ENCODE measurements around the gene OR5K3.

DNA sequence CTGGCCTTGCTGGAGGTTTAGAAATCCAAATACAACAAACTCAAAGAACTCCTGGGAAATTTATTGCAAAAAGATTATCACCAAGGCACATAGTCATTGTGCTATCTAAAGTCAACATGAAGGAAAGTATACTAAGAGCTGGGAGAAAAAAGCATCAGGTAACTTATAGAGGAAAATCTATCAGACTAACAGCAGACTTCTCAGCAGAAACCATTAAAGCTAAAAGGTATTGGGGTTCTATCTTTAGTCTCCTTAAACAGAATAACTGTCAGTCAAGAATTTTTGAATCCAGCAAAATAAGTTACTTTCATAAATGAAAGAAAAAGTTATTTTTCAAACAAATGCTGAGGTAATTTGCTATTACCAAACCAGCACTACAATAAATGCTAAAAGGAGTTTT lies 8.0 kb downstream of the OR5K3 start:
- TF ChIP-seq CEBPB (IDR thresholded peaks at IDR 0.05) (no peak), YY1 (IDR thresholded peaks at IDR 0.05; ENCODE audit: low read depth) (no peak), EP300 (IDR thresholded peaks at IDR 0.05; ENCODE audit: borderline replicate concordance) (no peak), RAD21 (IDR thresholded peaks at IDR 0.05; ENCODE audit: low read depth) (no peak), EGR1 (IDR thresholded peaks at IDR 0.05) (no peak), FOXM1 (IDR thresholded peaks at IDR 0.05; ENCODE audit: borderline replicate concordance, low read depth) (no peak), CREB1 (IDR thresholded peaks at IDR 0.05; ENCODE audit: low read depth) (no peak), TCF12 (IDR thresholded peaks at IDR 0.05; ENCODE audit: low read depth) (no peak), ZBTB7A (IDR thresholded peaks at IDR 0.05; ENCODE audit: low read depth) (no peak), NFIC (IDR thresholded peaks at IDR 0.05) (no peak), TAF1 (IDR thresholded peaks at IDR 0.05; ENCODE audit: low read depth) (no peak)
- TF ChIP-seq, protein P1, sequence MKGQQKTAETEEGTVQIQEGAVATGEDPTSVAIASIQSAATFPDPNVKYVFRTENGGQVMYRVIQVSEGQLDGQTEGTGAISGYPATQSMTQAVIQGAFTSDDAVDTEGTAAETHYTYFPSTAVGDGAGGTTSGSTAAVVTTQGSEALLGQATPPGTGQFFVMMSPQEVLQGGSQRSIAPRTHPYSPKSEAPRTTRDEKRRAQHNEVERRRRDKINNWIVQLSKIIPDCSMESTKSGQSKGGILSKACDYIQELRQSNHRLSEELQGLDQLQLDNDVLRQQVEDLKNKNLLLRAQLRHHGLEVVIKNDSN (IDR thresholded peaks at IDR 0.05) = no peak
- TF ChIP-seq, protein P2, sequence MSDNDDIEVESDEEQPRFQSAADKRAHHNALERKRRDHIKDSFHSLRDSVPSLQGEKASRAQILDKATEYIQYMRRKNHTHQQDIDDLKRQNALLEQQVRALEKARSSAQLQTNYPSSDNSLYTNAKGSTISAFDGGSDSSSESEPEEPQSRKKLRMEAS (IDR thresholded peaks at IDR 0.05) = no peak
- TF ChIP-seq, protein P3, sequence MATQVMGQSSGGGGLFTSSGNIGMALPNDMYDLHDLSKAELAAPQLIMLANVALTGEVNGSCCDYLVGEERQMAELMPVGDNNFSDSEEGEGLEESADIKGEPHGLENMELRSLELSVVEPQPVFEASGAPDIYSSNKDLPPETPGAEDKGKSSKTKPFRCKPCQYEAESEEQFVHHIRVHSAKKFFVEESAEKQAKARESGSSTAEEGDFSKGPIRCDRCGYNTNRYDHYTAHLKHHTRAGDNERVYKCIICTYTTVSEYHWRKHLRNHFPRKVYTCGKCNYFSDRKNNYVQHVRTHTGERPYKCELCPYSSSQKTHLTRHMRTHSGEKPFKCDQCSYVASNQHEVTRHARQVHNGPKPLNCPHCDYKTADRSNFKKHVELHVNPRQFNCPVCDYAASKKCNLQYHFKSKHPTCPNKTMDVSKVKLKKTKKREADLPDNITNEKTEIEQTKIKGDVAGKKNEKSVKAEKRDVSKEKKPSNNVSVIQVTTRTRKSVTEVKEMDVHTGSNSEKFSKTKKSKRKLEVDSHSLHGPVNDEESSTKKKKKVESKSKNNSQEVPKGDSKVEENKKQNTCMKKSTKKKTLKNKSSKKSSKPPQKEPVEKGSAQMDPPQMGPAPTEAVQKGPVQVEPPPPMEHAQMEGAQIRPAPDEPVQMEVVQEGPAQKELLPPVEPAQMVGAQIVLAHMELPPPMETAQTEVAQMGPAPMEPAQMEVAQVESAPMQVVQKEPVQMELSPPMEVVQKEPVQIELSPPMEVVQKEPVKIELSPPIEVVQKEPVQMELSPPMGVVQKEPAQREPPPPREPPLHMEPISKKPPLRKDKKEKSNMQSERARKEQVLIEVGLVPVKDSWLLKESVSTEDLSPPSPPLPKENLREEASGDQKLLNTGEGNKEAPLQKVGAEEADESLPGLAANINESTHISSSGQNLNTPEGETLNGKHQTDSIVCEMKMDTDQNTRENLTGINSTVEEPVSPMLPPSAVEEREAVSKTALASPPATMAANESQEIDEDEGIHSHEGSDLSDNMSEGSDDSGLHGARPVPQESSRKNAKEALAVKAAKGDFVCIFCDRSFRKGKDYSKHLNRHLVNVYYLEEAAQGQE (IDR thresholded peaks at IDR 0.05; ENCODE audit: low read depth) = no peak
